Subcutaneous adipose tissue (tissue), 4 donors: ENCODE measurements around the gene SFMBT1. TPM values are rescaled to one million over a fixed set of nuclear protein-coding genes. Genes with fewer than 3 reads are reported as not detected.

Experiments
- CTCF ChIP-seq: fragments of 450-650 bp; IDR thresholded peaks from one replicate; pipeline ENCODE4 v1.5.1; 2016; ENCODE audit warnings: low read depth, mild to moderate bottlenecking, control low read depth, antibody characterized with exemption, moderate library complexity
- total RNA-seq, 4 donors: library from RNA; depleted of rRNA; stranded (reverse); fragments of >200 nt; gene quantifications; one replicate each; pipeline ENCODE4 v1.1.0, GENCODE V29; 2016

Gene SFMBT1
- total RNA-seq, 4 donors from 2014 or later = 4.9 to 15.5 (median 12.2) TPM

GRCh38 chr3:52910823-52911222 lies 135.1 kb downstream of the SFMBT1 start:
- TF ChIP-seq CTCF = no peak

GRCh38 chr3:52907497-52907896 lies 138.4 kb downstream of the SFMBT1 start:
- no peak for TF ChIP-seq CTCF

- no peak for TF ChIP-seq CTCF
These were observed 141.3 kb downstream of the SFMBT1 start for GRCh38 chr3:52904552-52904951.

- TF ChIP-seq CTCF = no peak
These were observed 141.9 kb downstream of the SFMBT1 start for GRCh38 chr3:52904000-52904399.

GRCh38 chr3:52897130-52898122 lies 148.4 kb downstream of the SFMBT1 start, which contains the start of gene STIMATE:
STIMATE (minus strand) TSS chr3:52897548; CDS start chr3:52897450, 98 bp downstream.
- TF ChIP-seq CTCF = no peak

- TF ChIP-seq CTCF = no peak
These were observed 149.3 kb downstream of the SFMBT1 start for GRCh38 chr3:52896613-52897012.

GRCh38 chr3:52896151-52896550 lies 149.7 kb downstream of the SFMBT1 start:
- no peak for TF ChIP-seq CTCF
